Psoas muscle (tissue), 8 donors: ENCODE data around the gene SYNPO2. TPM values are rescaled to one million over a fixed set of nuclear protein-coding genes. Genes with fewer than 3 reads are reported as not detected.
A peak's percentile ranks its signal among the peaks of the same experiment; 100 is the strongest.

Experiments used
- ATAC-seq, 4 donors: fragments of 200-7000 bp; cut with Tn5 transposase; one replicate each; pipeline ENCODE4 v1.9.1; 2020; ENCODE audit warnings: moderate library complexity in 3 of 4, mild to moderate bottlenecking in 2 of 4
- DNase-seq, 2 donors: peaks; one replicate each; pipeline ENCODE4 v3.0.0-alpha.2; 2020
- H3K27ac ChIP-seq: fragments of 200-600 bp; one replicate; pipeline ENCODE4 v1.8.0; 2022
- H3K27me3 ChIP-seq, 3 donors: fragments of 200-600 bp in 1 of 3; one replicate each; pipeline versions ENCODE4 v1.6.1 to v1.8.0; 2013 to 2022; ENCODE audit warnings: low read length in 2 of 3, mild to moderate bottlenecking in 2 of 3, moderate library complexity in 1 of 3; ENCODE audit not compliant: insufficient read depth in 3 of 3
- H3K36me3 ChIP-seq, 2 donors: fragments of 200-600 bp in 1 of 2; one replicate each; pipeline versions ENCODE4 v1.6.1 to v1.8.0; 2013 to 2022; ENCODE audit warnings: low read depth in 1 of 2, mild to moderate bottlenecking in 1 of 2, moderate library complexity in 1 of 2; ENCODE audit not compliant: insufficient read depth in 1 of 2
- H3K4me1 ChIP-seq: fragments of 200-600 bp; one replicate; pipeline ENCODE4 v1.8.0; 2022
- H3K4me3 ChIP-seq: fragments of 200-600 bp; one replicate; pipeline ENCODE4 v1.8.0; 2022; ENCODE audit warnings: mild to moderate bottlenecking
- H3K9me3 ChIP-seq: fragments of 200-600 bp; one replicate; pipeline ENCODE4 v1.8.0; 2022
- CTCF ChIP-seq: fragments of 200-600 bp; IDR thresholded peaks from one replicate; pipeline ENCODE4 v1.8.0; 2022; ENCODE audit warnings: antibody characterized with exemption
- WGBS, 3 donors: extraction: QIAGEN DNeasy Blood & Tissue Kit; methylation state at CpG; one replicate each; pipeline versions ENCODE4 v1.1.6 to v1.1.7; 2013; 5-methylcytosine and 5-hydroxymethylcytosine counted together
- intact Hi-C, 2 donors: fragments of 100-400 bp; cut with DNase I; formaldehyde crosslinking; loops; one replicate each; pipeline versions ENCODE4 v1.11.0 to v1.14.2; 2022
- polyA plus RNA-seq, 3 donors: library from polyadenylated mRNA; stranded (reverse); fragments of 200-250 nt; gene quantifications; one replicate each; pipeline ENCODE4 v1.2.3, GENCODE V29; 2013
- total RNA-seq, 4 donors: library from RNA; stranded (reverse); fragmentation: NEBNext Ultra II Directional in 2 of 4; extraction: Animal tissue kit (Norgen Biotek cat#: 25700) in 2 of 4; gene quantifications; one replicate each; pipeline versions ENCODE4 v1.2.1 to v1.2.4, GENCODE V29; 2021 to 2023
- donor health status: healthy with polysubstance abuse.
- donor health status: DM: no; HTN: no; CAD: no; lungs with moderate emphysema.
- donor health status: Bipolar disorder and iron deficiency.
- donor health status: healthy.
- donor health status: DM: yes; HTN: yes; CAD: no.
- donor health status: DM: no; HTN: no; CAD: no.
- donor health status: DM: no; HTN: no; CAD: no.
- donor health status: DM: yes; HTN: yes; CAD: no.

Gene SYNPO2
- total and polyA plus RNA-seq, 7 donors, result 35.7 to 2,858 (median 1,548) TPM

GRCh38 chr4:119038116-119038841, 149.6 kb downstream of the SYNPO2 start:
- DNase-seq (no peak), ATAC-seq (no peak)
- no peak overlapping the region for H3K4me3 ChIP-seq
- no peak for TF ChIP-seq CTCF
- WGBS, 3 donors, result 34 to 59% (median 38%) methylated on average over 5 of the region's 5 CpGs
- peaks cover 60% of the 10 kb centered on the region for H3K4me1 ChIP-seq
- H3K9me3 ChIP-seq, result no peaks in the 10 kb centered on the region
- H3K36me3 ChIP-seq, result peaks cover 4 to 5% of the 10 kb centered on the region in 2 donors
- H3K27ac ChIP-seq, result peak overlapping the region; percentile 98
- intact Hi-C loops, result no loop called here
- H3K27me3 ChIP-seq, result no peaks in the 10 kb centered on the region

GRCh38 chr4:119039160-119039559, 150.5 kb downstream of the SYNPO2 start:
- ATAC-seq, result no peak
- intact Hi-C loops, result no loop called here
- Histone ChIP-seq H3K27me3 (no peaks in the 10 kb centered on the region), H3K27ac (peak overlapping the region; percentile 98), H3K36me3 (peaks cover 0 to 4% of the 10 kb centered on the region in 2 donors), H3K4me3 (no peak overlapping the region), H3K4me1 (peaks cover 60% of the 10 kb centered on the region), H3K9me3 (no peaks in the 10 kb centered on the region)
- TF ChIP-seq CTCF, result no peak
- no peak for DNase-seq
- WGBS, 3 donors, result 80 to 100% (median 89%) methylated on average over 1 of the region's 1 CpG

GRCh38 chr4:119039779-119040178, 151.1 kb downstream of the SYNPO2 start:
- WGBS, 3 donors, result 51 to 70% (median 57%) methylated on average over 4 of the region's 4 CpGs
- H3K27ac ChIP-seq, result peak overlapping the region; percentile 98
- TF ChIP-seq CTCF, result peak; percentile 54
- intact Hi-C loops, result loop anchor here (2.0 to 10.0 kb wide), 4 partner anchors 59 to 248 kb away; partner anchors contain the start of genes MYOZ2 (in 1 of the 2) and USP53 (in 1 of the 2)
- H3K36me3 ChIP-seq, result peaks cover 0 to 3% of the 10 kb centered on the region in 2 donors
- no peaks in the 10 kb centered on the region for H3K27me3 ChIP-seq
- H3K9me3 ChIP-seq, result no peaks in the 10 kb centered on the region
- H3K4me1 ChIP-seq, result peaks cover 59% of the 10 kb centered on the region
- DNase-seq (peak in 1 of 2 donors; percentile 62), ATAC-seq (peak; percentile 47 to 49 (median 48))
- peak overlapping the region; percentile 29 for H3K4me3 ChIP-seq

- no peak for TF ChIP-seq CTCF
- Histone ChIP-seq H3K27me3 (no peaks in the 10 kb centered on the region), H3K36me3 (peaks cover 0 to under 1% of the 10 kb centered on the region in 2 donors), H3K4me3 (peak overlapping the region; percentile 29), H3K27ac (peak overlapping the region; percentile 98), H3K9me3 (no peaks in the 10 kb centered on the region), H3K4me1 (peaks cover 59% of the 10 kb centered on the region)
- 33 to 53% (median 39%) methylated on average over 3 of the region's 3 CpGs for WGBS, 3 donors
- no peak for DNase-seq
- ATAC-seq, result no peak
- intact Hi-C loops, result loop anchor here (2.0 to 10.0 kb wide), 4 partner anchors 59 to 247 kb away; partner anchors contain the start of genes MYOZ2 (in 1 of the 2) and USP53 (in 1 of the 2)
Measured at GRCh38 chr4:119040261-119040660, 151.6 kb downstream of the SYNPO2 start.
